ENCODE results near the gene PDILT.

- TF ChIP-seq, protein P1, sequence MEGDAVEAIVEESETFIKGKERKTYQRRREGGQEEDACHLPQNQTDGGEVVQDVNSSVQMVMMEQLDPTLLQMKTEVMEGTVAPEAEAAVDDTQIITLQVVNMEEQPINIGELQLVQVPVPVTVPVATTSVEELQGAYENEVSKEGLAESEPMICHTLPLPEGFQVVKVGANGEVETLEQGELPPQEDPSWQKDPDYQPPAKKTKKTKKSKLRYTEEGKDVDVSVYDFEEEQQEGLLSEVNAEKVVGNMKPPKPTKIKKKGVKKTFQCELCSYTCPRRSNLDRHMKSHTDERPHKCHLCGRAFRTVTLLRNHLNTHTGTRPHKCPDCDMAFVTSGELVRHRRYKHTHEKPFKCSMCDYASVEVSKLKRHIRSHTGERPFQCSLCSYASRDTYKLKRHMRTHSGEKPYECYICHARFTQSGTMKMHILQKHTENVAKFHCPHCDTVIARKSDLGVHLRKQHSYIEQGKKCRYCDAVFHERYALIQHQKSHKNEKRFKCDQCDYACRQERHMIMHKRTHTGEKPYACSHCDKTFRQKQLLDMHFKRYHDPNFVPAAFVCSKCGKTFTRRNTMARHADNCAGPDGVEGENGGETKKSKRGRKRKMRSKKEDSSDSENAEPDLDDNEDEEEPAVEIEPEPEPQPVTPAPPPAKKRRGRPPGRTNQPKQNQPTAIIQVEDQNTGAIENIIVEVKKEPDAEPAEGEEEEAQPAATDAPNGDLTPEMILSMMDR (conservative IDR thresholded peaks at IDR 0.05) = no peak
- no peak for TF ChIP-seq EZH2 (IDR thresholded peaks at IDR 0.05; ENCODE audit: low read depth)
Measured at GRCh38 chr16:20313741-20314140, 90.8 kb downstream of the PDILT start.
